ENCODE data around the gene CDC20B. TPM values are rescaled to one million over a fixed set of nuclear protein-coding genes. Genes with fewer than 3 reads are reported as not detected.

Gene CDC20B
- total RNA-seq, 4 donors from 2014 or later, result not detected

DNA sequence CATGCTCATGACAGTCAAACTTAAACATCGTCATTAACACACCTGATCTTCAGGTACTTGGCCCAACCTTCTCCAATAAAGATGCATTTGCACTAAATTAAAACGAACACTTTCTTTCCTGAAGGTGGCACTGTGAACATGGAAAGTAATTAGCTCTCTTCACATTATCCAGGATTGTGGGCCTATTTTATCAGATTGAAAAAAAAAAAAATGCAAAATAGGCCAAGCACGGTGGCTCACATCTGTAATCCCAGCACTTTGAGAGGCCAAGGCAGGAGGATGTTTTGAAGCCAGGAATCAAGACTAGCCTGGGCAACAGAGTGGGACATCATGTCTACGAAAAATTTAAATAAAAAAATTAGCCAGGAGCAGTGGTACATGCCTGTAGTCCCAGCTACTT is 14.4 kb upstream of the CDC20B start:
- Histone ChIP-seq H3K27ac (no peak overlapping the region), H3K27me3 (peaks cover 0 to 50% of the 10 kb centered on the region in 2 donors), H3K4me1 (no peaks in the 10 kb centered on the region), H3K9me3 (peaks cover 0 to 8% (median 0%) of the 10 kb centered on the region in 4 donors), H3K4me3 (no peak overlapping the region), H3K36me3 (no peaks in the 10 kb centered on the region)
- no peak for TF ChIP-seq POLR2A (IDR thresholded peaks at IDR 0.05)
- no peak for TF ChIP-seq EP300 (IDR thresholded peaks at IDR 0.05)
- TF ChIP-seq CTCF (IDR thresholded peaks at IDR 0.05), result no peak
- DNase-seq (ENCODE audit: low spot score in 2 of 2), result no peak
- WGBS, 2 donors, result 56 to 57% methylated on average over 4 of the region's 4 CpGs

DNA sequence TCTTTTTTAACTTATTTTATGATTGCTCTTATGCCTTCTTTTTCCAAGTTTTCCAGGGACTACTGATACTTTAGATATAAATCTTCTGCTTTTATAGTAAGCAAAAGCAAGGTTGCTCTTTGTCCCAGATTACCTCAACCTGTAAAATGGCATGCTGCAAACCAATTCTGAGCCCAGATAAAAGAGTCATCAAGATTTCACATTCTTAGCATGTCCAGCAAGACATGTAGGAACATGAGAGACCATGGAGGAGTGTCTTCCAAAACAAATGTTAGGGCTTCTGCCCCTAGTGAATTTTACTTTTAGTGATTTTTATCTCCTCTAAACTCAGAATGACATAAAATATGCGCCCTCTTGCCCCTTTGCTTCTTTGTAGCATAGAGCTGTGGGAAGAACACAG is 7.0 kb upstream of the CDC20B start:
- Histone ChIP-seq H3K27me3 (peaks cover 0 to 48% of the 10 kb centered on the region in 2 donors), H3K27ac (no peak overlapping the region)
- 55 to 72% methylated on average over 1 of the region's 1 CpG for WGBS, 2 donors

DNA sequence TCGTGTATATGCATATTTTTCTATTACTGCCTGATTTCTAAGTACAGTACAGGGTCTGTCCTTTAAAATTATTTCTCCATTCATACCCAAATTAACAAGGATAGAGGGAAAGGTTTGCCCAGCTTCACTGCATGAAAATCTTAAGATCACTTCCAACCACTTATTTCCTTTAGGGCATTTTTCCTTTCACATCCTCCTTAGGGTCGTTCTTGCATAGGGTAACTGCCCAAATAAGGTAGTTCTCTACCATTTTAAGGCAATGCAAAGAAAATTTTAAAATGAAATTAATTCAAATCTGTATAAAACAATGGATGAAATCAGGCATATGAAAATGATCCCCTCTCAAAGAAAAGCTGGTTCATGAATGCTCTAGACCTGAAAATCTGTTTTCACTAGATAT is 4.1 kb upstream of the CDC20B start:
- Histone ChIP-seq H3K4me3 (no peak overlapping the region), H3K27ac (no peak overlapping the region), H3K9me3 (no peaks in the 10 kb centered on the region), H3K36me3 (no peaks in the 10 kb centered on the region), H3K4me1 (peaks cover 0 to 36% (median 17%) of the 10 kb centered on the region in 4 donors), H3K27me3 (peaks cover 0 to 59% of the 10 kb centered on the region in 2 donors)
- DNase-seq (ENCODE audit: low spot score in 2 of 2), result no peak
- WGBS, 2 donors, result 13 to 15% methylated on average over 2 of the region's 2 CpGs
- TF ChIP-seq POLR2A (IDR thresholded peaks at IDR 0.05), result no peak
- TF ChIP-seq CTCF (IDR thresholded peaks at IDR 0.05), result no peak
- no peak for TF ChIP-seq EP300 (IDR thresholded peaks at IDR 0.05)

More for the DNA sequence above, 7.0 kb upstream of the CDC20B start:
- TF ChIP-seq EP300 (IDR thresholded peaks at IDR 0.05), result no peak
- no peak for TF ChIP-seq POLR2A (IDR thresholded peaks at IDR 0.05)
- no peak for TF ChIP-seq CTCF (IDR thresholded peaks at IDR 0.05)
- Histone ChIP-seq H3K4me3 (no peak overlapping the region), H3K36me3 (no peaks in the 10 kb centered on the region), H3K4me1 (peaks cover 0 to 20% (median 9%) of the 10 kb centered on the region in 4 donors), H3K9me3 (peaks cover 0 to 8% (median 0%) of the 10 kb centered on the region in 4 donors)
- DNase-seq (ENCODE audit: low spot score in 2 of 2), result no peak

DNA sequence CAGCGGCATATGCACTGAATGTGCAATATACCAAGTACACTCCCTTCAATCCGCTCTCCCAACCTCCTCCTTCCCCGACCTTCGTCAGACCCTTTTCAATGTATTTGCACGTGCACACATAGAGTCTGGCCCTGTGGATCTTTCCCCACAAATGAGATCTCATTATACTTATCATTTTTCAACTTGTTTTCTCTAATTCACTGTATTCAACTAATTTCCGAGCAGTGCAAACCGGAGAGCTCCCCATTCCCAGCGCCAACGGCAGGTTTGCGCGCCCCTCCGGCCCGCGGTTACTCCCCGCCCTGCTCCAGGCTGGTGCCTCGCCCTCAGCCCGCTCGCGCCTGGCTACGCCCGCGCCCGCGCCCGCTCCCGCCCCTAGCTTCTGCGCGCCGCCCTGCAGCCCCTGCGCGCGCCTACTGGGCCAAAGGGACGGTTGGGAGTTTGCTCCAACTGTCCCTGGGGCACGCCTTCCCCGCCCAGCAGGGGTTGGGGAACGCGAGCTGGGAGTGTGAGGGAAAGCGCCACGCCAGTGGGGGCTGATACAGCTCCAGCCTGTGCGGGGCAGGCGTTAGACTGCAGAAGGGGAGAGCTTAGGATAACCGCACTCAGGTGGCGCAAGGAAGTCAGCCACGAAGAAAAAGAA is 3.3 kb upstream of the CDC20B start:
- 2 to 3% methylated on average over 43 to 44 of the region's 44 CpGs for WGBS, 2 donors
- Histone ChIP-seq H3K9me3 (no peaks in the 10 kb centered on the region), H3K36me3 (no peaks in the 10 kb centered on the region), H3K4me1 (peaks cover 0 to 38% (median 18%) of the 10 kb centered on the region in 4 donors), H3K4me3 (peak overlapping the region; percentile 19 to 51 (median 26)), H3K27ac (no peak overlapping the region), H3K27me3 (peaks cover 0 to 59% of the 10 kb centered on the region in 2 donors)
- TF ChIP-seq POLR2A (IDR thresholded peaks at IDR 0.05) (no peak), EP300 (IDR thresholded peaks at IDR 0.05) (no peak), CTCF (IDR thresholded peaks at IDR 0.05) (peak in 4 of 5 experiments; percentile 34 to 43 (median 41))
- DNase-seq (ENCODE audit: low spot score in 2 of 2), result no peak

DNA sequence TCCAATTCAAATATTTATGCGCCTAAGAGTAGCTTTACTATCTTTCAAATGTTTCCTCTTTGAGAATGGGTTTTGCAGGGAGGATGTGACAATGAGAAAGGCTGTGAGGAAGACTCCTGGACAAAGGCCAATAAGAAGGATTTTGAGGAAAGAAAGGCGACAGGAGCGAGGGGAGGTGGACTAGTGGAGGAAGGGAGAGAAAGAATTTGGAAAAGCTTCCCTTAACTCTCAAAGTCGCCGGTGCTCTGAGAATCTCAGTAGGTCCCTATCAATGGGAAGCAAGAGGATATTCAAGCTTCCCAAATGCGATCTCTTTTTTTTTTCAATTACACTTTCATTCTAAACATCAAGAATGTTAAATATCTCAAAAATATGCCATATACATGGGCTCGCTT is 2.8 kb upstream of the CDC20B start:
- Histone ChIP-seq H3K4me1 (peaks cover 0 to 38% (median 18%) of the 10 kb centered on the region in 4 donors), H3K4me3 (peak overlapping the region in 3 of 4 donors; percentile 19 to 51 (median 31)), H3K27ac (no peak overlapping the region), H3K9me3 (no peaks in the 10 kb centered on the region), H3K27me3 (peaks cover 0 to 59% of the 10 kb centered on the region in 2 donors), H3K36me3 (no peaks in the 10 kb centered on the region)
- DNase-seq (ENCODE audit: low spot score in 2 of 2), result no peak
- WGBS, 2 donors, result 13 to 15% methylated on average over 7 of the region's 7 CpGs
- no peak for TF ChIP-seq CTCF (IDR thresholded peaks at IDR 0.05)
- no peak for TF ChIP-seq POLR2A (IDR thresholded peaks at IDR 0.05)
- TF ChIP-seq EP300 (IDR thresholded peaks at IDR 0.05), result no peak
